ENCODE measurements around the gene TENM4.

TENM4 gene

DNA sequence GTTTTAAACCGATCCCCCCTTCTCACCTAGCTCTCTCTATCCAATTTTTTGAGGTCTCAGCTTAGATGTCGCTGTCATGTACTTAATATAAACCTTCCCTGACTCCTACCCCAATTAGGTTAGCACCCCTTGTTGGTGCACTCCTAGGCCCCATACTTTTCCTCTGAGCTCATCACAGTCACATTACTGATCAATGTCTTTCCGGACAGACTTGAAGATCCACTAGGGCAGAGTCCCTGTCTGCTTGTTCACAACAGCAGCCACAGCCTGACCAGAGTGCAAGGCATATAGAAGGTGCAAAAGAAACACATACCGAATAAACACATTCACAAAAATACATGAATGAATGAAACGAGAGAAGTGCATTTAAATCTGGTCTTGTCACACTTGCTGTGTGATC lies 605.2 kb downstream of the TENM4 start:
- no peak overlapping the region for H3K4me3 ChIP-seq (ENCODE audit: low read depth, low read length)
- TF ChIP-seq, protein P1, sequence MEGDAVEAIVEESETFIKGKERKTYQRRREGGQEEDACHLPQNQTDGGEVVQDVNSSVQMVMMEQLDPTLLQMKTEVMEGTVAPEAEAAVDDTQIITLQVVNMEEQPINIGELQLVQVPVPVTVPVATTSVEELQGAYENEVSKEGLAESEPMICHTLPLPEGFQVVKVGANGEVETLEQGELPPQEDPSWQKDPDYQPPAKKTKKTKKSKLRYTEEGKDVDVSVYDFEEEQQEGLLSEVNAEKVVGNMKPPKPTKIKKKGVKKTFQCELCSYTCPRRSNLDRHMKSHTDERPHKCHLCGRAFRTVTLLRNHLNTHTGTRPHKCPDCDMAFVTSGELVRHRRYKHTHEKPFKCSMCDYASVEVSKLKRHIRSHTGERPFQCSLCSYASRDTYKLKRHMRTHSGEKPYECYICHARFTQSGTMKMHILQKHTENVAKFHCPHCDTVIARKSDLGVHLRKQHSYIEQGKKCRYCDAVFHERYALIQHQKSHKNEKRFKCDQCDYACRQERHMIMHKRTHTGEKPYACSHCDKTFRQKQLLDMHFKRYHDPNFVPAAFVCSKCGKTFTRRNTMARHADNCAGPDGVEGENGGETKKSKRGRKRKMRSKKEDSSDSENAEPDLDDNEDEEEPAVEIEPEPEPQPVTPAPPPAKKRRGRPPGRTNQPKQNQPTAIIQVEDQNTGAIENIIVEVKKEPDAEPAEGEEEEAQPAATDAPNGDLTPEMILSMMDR (IDR thresholded peaks at IDR 0.05; ENCODE audit: low read depth, low read length, missing control alignments): no peak
- no peak for DNase-seq (ENCODE audit: low read depth)

DNA sequence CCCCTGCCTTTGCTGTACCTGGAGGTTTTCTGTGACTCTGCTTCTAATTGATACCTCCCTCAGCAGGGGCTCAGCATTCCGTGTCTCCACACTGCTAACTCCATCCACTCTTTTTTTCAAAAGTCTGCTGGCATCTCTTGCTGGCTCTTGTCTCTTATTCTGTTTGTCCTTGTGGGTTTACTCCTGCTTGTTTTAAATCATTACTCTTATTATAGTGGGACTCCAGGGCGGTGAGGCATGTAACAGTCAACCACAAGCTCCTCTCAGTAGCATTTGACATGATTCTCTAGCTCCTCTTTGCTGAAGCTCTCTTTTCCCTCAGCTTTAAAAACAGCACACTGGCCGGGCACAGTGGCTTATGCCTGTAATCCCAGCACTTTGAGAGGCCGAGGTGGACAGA lies 605.9 kb downstream of the TENM4 start:
- no peak for DNase-seq (ENCODE audit: low read depth)

DNA sequence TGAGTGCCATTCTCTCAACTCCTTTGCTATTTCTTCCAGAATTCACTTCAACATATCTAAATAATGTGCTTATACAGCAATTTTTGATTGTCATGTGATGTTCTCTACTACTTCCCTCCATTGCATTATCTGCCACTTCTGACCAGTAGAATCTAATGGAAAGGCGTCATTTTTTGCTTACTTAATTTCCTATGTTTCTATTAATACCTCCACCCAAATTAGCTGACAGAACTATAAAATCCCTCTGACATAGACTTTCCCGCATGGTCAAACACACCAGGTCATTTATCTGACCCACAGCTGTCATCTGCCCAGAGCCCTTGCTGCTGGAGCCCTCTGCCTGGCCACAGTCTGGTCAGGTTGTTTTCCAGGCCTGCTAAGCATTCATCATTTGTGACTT lies 607.6 kb downstream of the TENM4 start:
- DNase-seq (ENCODE audit: low read depth): no peak
- TF ChIP-seq, protein P1 (IDR thresholded peaks at IDR 0.05; ENCODE audit: low read depth, low read length, missing control alignments): no peak
- H3K4me3 ChIP-seq (ENCODE audit: low read depth, low read length): no peak overlapping the region

More for the DNA sequence above, 605.9 kb downstream of the TENM4 start:
- TF ChIP-seq, protein P1 (IDR thresholded peaks at IDR 0.05; ENCODE audit: low read depth, low read length, missing control alignments): no peak
- no peak overlapping the region for H3K4me3 ChIP-seq (ENCODE audit: low read depth, low read length)

DNA sequence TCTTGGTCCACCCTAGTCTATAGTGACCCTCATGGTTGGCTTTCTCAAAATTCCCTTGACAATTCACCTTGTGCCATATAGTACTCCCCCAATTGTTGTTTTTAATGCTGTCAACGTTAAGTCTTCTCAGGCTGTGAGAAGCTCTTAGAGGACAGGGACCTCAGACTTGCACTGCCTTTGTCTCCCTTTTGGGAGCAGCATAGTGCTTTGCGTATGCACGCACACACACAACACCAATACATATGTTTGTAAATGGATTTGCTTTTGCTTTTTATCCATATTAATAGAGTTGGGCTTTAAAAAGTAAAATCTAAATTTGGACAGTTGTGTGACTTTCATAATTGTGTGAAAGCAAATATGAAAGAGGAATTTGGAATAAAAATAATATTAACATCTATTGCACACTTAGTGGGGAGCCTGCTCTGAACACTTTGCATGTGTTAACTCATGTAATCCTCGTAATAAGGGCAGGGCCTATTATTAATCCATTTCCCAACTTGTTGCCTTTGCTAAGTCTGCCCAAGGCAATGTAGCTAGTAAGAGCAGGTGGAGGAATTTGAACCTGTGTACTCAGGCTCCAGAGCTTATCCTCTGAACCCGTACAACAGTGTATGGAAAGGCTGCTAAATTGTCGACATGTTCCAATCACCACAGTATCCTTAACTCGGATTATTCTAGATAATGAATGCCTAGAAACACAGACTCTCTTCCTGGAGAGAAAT lies 608.4 kb downstream of the TENM4 start:
- TF ChIP-seq, protein P1 (IDR thresholded peaks at IDR 0.05; ENCODE audit: low read depth, low read length, missing control alignments): no peak
- no peak for DNase-seq (ENCODE audit: low read depth)
- no peak overlapping the region for H3K4me3 ChIP-seq (ENCODE audit: low read depth, low read length)

DNA sequence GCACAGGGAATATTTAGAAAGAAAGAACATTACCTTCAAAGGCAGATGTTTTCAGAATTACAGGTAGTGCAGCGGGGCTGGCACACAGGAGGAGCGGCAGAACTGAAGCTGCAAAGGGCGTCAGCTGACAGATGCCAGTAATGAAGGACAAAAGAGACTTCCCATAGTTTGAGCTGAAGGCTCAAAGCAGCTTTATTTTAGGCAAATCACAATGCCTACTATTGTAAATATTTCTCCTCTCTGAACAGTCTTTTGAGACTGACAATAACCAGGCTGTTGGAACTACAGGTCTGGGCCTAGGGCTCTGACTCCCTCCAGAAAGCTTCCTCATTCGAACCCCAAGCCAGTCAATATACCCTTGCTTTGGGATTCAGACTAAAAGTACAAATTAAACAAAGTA lies 609.3 kb downstream of the TENM4 start:
- no peak for DNase-seq (ENCODE audit: low read depth)
- TF ChIP-seq, protein P1 (IDR thresholded peaks at IDR 0.05; ENCODE audit: low read depth, low read length, missing control alignments): no peak
- no peak overlapping the region for H3K4me3 ChIP-seq (ENCODE audit: low read depth, low read length)

DNA sequence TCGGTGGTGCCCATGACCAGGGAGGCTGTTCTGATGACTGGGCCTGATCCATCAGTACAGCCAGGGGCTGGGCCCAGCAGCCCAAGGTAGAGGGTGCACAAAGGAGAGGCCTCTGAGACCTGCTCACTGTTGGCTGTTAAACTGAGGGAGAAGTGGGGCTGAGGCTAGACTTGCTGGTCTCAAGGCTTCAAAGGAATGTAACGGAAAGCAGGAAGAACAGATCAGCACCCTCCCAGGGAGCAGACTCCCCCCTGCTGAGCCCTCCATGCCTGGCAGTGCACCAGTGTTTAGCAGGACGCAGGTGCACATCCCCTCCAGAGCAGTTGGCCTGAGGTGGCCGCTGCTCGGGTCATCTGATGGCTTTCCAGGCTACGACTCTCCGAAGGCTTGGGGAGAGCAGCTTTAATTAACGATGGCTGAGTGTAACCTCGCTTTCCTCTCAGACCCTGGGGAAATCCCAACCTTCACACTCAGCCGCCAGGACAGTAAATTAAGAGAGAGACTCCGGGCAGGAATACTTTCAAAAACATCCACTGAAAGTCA lies 610.5 kb downstream of the TENM4 start:
- no peak overlapping the region for H3K4me3 ChIP-seq (ENCODE audit: low read depth, low read length)
- DNase-seq (ENCODE audit: low read depth): no peak
- TF ChIP-seq, protein P1 (IDR thresholded peaks at IDR 0.05; ENCODE audit: low read depth, low read length, missing control alignments): no peak

DNA sequence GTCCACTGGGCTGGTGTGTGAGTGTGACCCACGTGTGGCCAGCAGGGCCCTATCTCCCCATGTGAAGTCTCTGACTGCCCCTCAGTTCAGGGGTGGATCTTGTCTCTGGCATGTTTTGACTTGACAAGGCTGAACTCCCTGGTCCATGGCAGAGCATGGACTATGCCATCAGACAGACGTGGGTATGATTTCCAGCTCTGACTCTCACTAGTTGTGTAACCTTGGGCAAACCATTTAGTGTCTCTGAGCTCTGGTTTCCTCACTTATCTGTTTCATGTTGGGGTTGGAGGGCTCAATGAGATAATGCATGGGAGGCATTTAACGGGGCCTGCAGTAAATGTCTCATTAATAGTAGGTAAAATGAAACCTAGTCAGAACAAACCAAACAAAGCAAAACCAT lies 611.7 kb downstream of the TENM4 start:
- TF ChIP-seq, protein P1 (IDR thresholded peaks at IDR 0.05; ENCODE audit: low read depth, low read length, missing control alignments): no peak
- no peak for DNase-seq (ENCODE audit: low read depth)
- no peak overlapping the region for H3K4me3 ChIP-seq (ENCODE audit: low read depth, low read length)
